ENCODE data around the gene MED16. TPM values are rescaled to one million over a fixed set of nuclear protein-coding genes. Genes with fewer than 3 reads are reported as not detected.
"Not testable (repeated sequence)": the region's sequence is repeated elsewhere in the genome, so short reads cannot be mapped to it uniquely, and the experiment has no call there.

Gene MED16
- total and polyA plus RNA-seq, 7 experiments from 2014 or later = 47.5 to 142 (median 67.6) TPM

DNA sequence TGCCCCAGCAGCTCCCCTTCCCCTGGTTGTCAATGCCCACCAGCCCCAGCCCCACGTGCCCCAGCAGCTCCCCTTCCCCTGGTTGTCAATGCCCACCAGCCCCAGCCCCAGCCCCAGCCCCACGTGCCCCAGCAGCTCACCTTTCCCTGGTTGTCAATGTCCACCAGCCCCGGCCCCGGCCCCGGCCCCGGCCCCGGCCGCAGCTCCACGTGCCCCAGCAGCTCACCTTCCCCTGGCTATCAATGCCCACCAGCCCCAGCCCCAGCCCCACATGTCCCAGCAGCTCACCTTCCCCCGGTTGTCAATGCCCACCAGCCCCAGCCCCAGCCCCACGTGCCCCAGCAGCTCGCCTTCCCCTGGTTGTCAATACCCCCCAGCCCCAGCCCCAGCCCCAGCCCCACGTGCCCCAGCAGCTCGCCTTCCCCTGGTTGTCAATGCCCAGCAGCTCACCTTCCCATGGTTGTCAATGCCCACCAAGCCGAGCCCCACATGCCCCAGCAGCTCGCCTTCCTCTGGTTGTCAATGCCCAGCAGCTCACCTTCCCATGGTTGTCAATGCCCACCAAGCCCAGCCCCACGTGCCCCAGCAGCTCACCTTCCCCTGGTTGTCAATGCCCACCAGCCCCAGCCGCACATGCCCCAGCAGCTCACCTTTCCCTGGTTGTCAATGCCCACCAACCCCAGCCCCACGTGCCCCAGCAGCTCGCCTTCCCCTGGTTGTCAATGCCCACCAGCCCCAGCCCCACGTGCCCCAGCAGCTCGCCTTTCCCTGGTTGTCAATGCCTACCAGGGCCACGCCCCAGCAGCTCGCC is 14.0 kb downstream of the MED16 start:
- H3K36me3 ChIP-seq (ENCODE audit: control insufficient read depth in 2 of 3, insufficient read depth in 3 of 3, low read length in 3 of 3) = peaks cover 0 to 64% (median 0%) of the 10 kb centered on the region in 3 experiments
- DNase-seq; ATAC-seq; H3K4me1 ChIP-seq (ENCODE audit: control insufficient read depth in 2 of 2, insufficient read depth in 2 of 2, low read length in 2 of 2); H3K4me1 Mint-ChIP-seq; intact Hi-C loops (cut with micrococcal nuclease); H3K27me3 ChIP-seq (ENCODE audit: control insufficient read depth in 2 of 2, insufficient read depth in 2 of 2, low read length in 2 of 2); H3K4me3 ChIP-seq (ENCODE audit: low read length); H3K9me3 Mint-ChIP-seq; H3K4me3 Mint-ChIP-seq; H3K27me3 Mint-ChIP-seq; H3K27ac ChIP-seq (ENCODE audit: low read depth, low read length); H3K9me3 ChIP-seq (ENCODE audit: control insufficient read depth in 2 of 3, low read length in 3 of 3): not testable (repeated sequence)
- Mint-ChIP-seq H3K27ac (peak overlapping the region in 3 of 9 donors; percentile 30 to 65 (median 51)), H3K36me3 (peaks cover 0 to 13% (median 4%) of the 10 kb centered on the region in 5 donors)
- ChIA-PET POLR2A (interaction anchor here (1.4 to 2.3 kb wide), 2 partner anchors 14 to 30 kb away, joined by 4 to 9 read pairs; partner anchors contain the start of genes MED16 and RNU6-9), CTCF (interaction anchor here (0.6 to 0.9 kb wide), 5 partner anchors 9 to 744 kb away, joined by 3 to 4 read pairs (median 3); no protein-coding TSS in a partner anchor)

DNA sequence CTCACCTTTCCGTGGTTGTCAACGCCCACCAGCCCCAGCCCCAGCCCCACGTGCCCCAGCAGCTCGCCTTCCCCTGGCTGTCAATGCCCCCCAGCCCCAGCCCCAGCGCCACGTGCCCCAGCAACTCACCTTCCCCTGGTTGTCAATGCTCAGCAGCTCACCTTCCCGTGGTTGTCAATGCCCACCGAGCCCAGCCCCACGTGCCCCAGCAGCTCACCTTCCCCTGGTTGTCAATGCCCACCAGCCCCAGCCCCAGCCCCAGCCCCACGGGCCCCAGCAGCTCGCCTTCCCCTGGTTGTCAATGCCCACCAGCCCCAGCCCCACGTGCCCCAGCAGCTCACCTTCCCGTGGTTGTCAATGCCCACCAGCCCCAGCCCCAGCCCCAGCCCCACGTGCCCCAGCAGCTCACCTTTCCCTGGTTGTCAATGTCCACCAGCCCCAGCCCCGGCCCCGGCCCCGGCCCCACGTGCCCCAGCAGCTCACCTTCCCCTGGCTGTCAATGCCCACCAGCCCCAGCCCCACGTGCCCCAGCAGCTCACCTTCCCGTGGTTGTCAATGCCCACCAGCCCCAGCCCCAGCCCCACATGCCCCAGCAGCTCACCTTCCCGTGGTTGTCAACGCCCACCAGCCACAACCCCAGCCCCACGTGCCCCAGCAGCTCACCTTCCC is 14.9 kb downstream of the MED16 start:
- H3K36me3 Mint-ChIP-seq = peaks cover 0 to 13% (median 4%) of the 10 kb centered on the region in 5 donors
- intact Hi-C loops (cut with micrococcal nuclease) = not testable (repeated sequence)
- POLR2A ChIA-PET = interaction anchor here (1.1 to 2.3 kb wide), 3 partner anchors 15 to 31 kb away, joined by 3 to 9 read pairs (median 4); partner anchors contain the start of genes MED16 and RNU6-9

DNA sequence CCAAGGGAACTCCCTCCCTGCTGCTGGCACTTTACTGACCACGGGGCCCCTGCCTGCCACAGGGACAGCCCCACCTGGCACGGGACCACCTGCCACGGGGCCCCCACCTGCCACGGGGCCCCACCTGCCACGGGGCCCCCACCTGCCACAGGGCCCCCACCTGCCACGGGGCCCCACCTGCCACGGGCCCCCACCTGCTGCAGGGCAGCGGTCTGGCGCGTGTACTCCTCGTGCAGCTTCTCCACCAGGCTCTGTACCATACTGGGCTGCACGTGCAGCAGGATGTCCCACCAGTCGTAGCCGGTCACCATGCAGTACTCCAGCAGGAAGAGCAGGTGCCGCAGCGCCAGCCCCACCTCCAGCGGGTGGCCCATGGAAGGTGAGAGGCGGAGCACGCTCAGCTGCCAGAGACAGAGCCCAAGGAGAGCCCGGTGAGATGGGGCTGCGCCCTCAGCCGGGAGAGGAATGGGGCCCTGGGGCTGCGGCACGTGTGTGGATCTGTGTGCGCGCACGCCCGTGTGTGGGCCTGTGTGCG is 16.1 kb downstream of the MED16 start:
- intact Hi-C loops (cut with micrococcal nuclease) = no loop called here
- no peak overlapping the region for H3K4me3 Mint-ChIP-seq
- DNase-seq (no peak), ATAC-seq (no peak)
- peaks cover 7 to 13% of the 10 kb centered on the region in 2 donors for H3K4me1 ChIP-seq (ENCODE audit: control insufficient read depth in 2 of 2, insufficient read depth in 2 of 2, low read length in 2 of 2)
- no peak overlapping the region for H3K4me3 ChIP-seq (ENCODE audit: low read length)
- CTCF ChIA-PET = no interaction called here
- H3K27ac ChIP-seq (ENCODE audit: low read depth, low read length) = no peak overlapping the region
- peaks cover 0 to 18% (median 10%) of the 10 kb centered on the region in 7 donors for H3K4me1 Mint-ChIP-seq
- no peaks in the 10 kb centered on the region for H3K27me3 Mint-ChIP-seq
- no peaks in the 10 kb centered on the region for H3K27me3 ChIP-seq (ENCODE audit: control insufficient read depth in 2 of 2, insufficient read depth in 2 of 2, low read length in 2 of 2)
- H3K9me3 Mint-ChIP-seq = peaks cover 0 to 3% (median 0%) of the 10 kb centered on the region in 11 donors
- peaks cover 0 to 43% (median 0%) of the 10 kb centered on the region in 3 experiments for H3K36me3 ChIP-seq (ENCODE audit: control insufficient read depth in 2 of 3, insufficient read depth in 3 of 3, low read length in 3 of 3)
- no peak overlapping the region for H3K27ac Mint-ChIP-seq
- H3K9me3 ChIP-seq (ENCODE audit: control insufficient read depth in 2 of 3, low read length in 3 of 3) = no peaks in the 10 kb centered on the region
- peaks cover 0 to 13% (median 4%) of the 10 kb centered on the region in 5 donors for H3K36me3 Mint-ChIP-seq
- POLR2A ChIA-PET = interaction anchor here (1.1 kb wide), 1 partner anchor 16 kb away, joined by 3 read pairs; the partner anchor contains the start of genes MED16 and RNU6-9

More for the DNA sequence above, 14.9 kb downstream of the MED16 start:
- H3K36me3 ChIP-seq (ENCODE audit: control insufficient read depth in 2 of 3, insufficient read depth in 3 of 3, low read length in 3 of 3) = peaks cover 0 to 56% (median 0%) of the 10 kb centered on the region in 3 experiments
- CTCF ChIA-PET = interaction anchor here (0.9 kb wide), 1 partner anchor 13 kb away, joined by 4 read pairs; no protein-coding TSS in a partner anchor
- H3K27me3 Mint-ChIP-seq; H3K27me3 ChIP-seq (ENCODE audit: control insufficient read depth in 2 of 2, insufficient read depth in 2 of 2, low read length in 2 of 2); H3K4me3 Mint-ChIP-seq; H3K9me3 Mint-ChIP-seq; H3K27ac ChIP-seq (ENCODE audit: low read depth, low read length); ATAC-seq; H3K4me1 ChIP-seq (ENCODE audit: control insufficient read depth in 2 of 2, insufficient read depth in 2 of 2, low read length in 2 of 2); H3K4me3 ChIP-seq (ENCODE audit: low read length); DNase-seq; H3K4me1 Mint-ChIP-seq; H3K9me3 ChIP-seq (ENCODE audit: control insufficient read depth in 2 of 3, low read length in 3 of 3): not testable (repeated sequence)
- peak overlapping the region in 1 of 9 donors; percentile 30 for H3K27ac Mint-ChIP-seq

DNA sequence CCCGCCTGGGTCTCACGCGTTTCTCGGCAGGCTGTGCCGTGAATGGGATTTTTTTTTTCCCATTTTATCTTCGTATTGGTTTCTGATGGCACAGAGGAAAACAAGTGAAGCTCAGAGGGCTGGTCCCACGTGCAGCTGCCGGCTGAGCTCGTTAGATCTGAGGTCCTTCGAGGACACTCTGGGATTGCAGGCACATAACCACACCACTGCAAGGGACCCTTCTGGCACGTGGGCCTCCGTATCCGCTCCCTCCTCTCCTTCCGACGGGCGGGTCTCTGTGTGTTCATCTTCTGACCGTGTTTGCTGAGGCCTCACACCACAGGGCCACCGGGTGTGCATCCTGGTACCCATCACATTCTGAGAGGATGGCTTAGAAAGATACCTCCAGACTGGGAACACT is 16.9 kb downstream of the MED16 start:
- ChIA-PET CTCF (interaction anchor here (1.0 kb wide), 1 partner anchor 10 kb away, joined by 5 read pairs; no protein-coding TSS in a partner anchor), POLR2A (interaction anchor here (1.1 to 1.3 kb wide), 3 partner anchors 30 to 33 kb away, joined by 4 to 5 read pairs (median 5); no protein-coding TSS in a partner anchor)
- H3K27me3 Mint-ChIP-seq = peaks cover 0 to 2% (median 0%) of the 10 kb centered on the region in 5 donors
- Histone ChIP-seq H3K27ac (ENCODE audit: low read depth, low read length) (no peak overlapping the region), H3K36me3 (ENCODE audit: control insufficient read depth in 2 of 3, insufficient read depth in 3 of 3, low read length in 3 of 3) (peaks cover 0 to 41% (median 0%) of the 10 kb centered on the region in 3 experiments), H3K4me3 (ENCODE audit: low read length) (no peak overlapping the region), H3K27me3 (ENCODE audit: control insufficient read depth in 2 of 2, insufficient read depth in 2 of 2, low read length in 2 of 2) (no peaks in the 10 kb centered on the region), H3K4me1 (ENCODE audit: control insufficient read depth in 2 of 2, insufficient read depth in 2 of 2, low read length in 2 of 2) (peaks cover 8 to 14% of the 10 kb centered on the region in 2 donors), H3K9me3 (ENCODE audit: control insufficient read depth in 2 of 3, low read length in 3 of 3) (no peaks in the 10 kb centered on the region)
- H3K9me3 Mint-ChIP-seq = peaks cover 0 to 6% (median 0%) of the 10 kb centered on the region in 11 donors
- intact Hi-C loops (cut with micrococcal nuclease) = no loop called here
- H3K4me1 Mint-ChIP-seq = peaks cover 0 to 21% (median 13%) of the 10 kb centered on the region in 7 donors
- DNase-seq = no peak
- no peak for ATAC-seq
- H3K36me3 Mint-ChIP-seq = peaks cover 0 to 8% (median 6%) of the 10 kb centered on the region in 5 donors
- no peak overlapping the region for H3K4me3 Mint-ChIP-seq
- H3K27ac Mint-ChIP-seq = peak overlapping the region in 1 of 9 donors; percentile 26

DNA sequence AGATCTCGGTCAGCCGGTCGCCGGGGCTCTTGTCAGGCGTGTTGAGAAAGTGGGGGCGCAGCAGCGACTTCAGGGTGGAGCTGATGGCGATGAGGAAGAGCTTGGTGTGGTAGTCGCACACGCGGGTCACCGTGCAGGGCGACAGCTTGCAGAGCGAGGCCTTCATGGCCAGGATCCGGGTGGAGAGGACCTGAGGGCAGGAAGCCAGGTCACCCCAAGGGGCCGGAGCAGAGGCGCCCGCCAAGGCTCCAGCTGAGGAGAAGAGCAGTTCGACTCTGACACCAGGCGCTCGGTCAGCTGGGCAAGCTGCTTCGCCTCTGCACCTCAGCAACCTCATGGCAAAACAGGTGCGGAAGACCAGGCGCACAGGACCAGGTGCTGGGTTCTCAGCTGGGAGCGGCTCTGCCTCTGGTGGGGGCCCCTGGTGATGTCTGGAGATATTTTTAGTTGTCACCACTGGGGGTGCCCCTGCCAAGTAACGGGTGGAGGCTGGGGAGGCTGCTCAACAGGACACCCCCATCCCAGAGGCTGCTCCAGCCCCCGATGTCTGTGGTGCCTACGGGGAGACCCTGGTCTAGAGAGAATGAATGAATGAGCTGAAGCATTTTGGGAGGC is 17.6 kb downstream of the MED16 start:
- H3K27me3 ChIP-seq (ENCODE audit: control insufficient read depth in 2 of 2, insufficient read depth in 2 of 2, low read length in 2 of 2) = no peaks in the 10 kb centered on the region
- Mint-ChIP-seq H3K4me3 (no peak overlapping the region), H3K27me3 (peaks cover 0 to 2% (median 0%) of the 10 kb centered on the region in 5 donors), H3K36me3 (peaks cover 0 to 10% (median 3%) of the 10 kb centered on the region in 5 donors), H3K9me3 (peaks cover 0 to 6% (median 0%) of the 10 kb centered on the region in 11 donors), H3K27ac (peak overlapping the region in 4 of 9 donors; percentile 29 to 72 (median 44)), H3K4me1 (peaks cover 0 to 21% (median 13%) of the 10 kb centered on the region in 7 donors)
- DNase-seq = no peak
- H3K9me3 ChIP-seq (ENCODE audit: control insufficient read depth in 2 of 3, low read length in 3 of 3) = no peaks in the 10 kb centered on the region
- CTCF ChIA-PET = interaction anchor here (1.0 kb wide), 2 partner anchors 10 to 12 kb away, joined by 3 to 5 read pairs; no protein-coding TSS in a partner anchor
- H3K27ac ChIP-seq (ENCODE audit: low read depth, low read length) = no peak overlapping the region
- peaks cover 0 to 41% (median 0%) of the 10 kb centered on the region in 3 experiments for H3K36me3 ChIP-seq (ENCODE audit: control insufficient read depth in 2 of 3, insufficient read depth in 3 of 3, low read length in 3 of 3)
- POLR2A ChIA-PET = interaction anchor here (1.1 to 1.7 kb wide), 5 partner anchors 18 to 44 kb away, joined by 3 to 7 read pairs (median 5); partner anchors contain the start of genes MED16 and RNU6-9
- no peak overlapping the region for H3K4me3 ChIP-seq (ENCODE audit: low read length)
- no peak for ATAC-seq
- H3K4me1 ChIP-seq (ENCODE audit: control insufficient read depth in 2 of 2, insufficient read depth in 2 of 2, low read length in 2 of 2) = peaks cover 8 to 14% of the 10 kb centered on the region in 2 donors
- intact Hi-C loops (cut with micrococcal nuclease) = no loop called here

All from naive thymus-derived CD4-positive, alpha-beta T cell (primary cell).